ENCODE measurements around the gene CYP1A1. TPM values are rescaled to one million over a fixed set of nuclear protein-coding genes. Genes with fewer than 3 reads are reported as not detected.

CYP1A1 gene
- total RNA-seq, 1 donor from 2014 or later, result 0.91 TPM

GRCh38 chr15:74735305-74735704 is 10.0 kb upstream of the CYP1A1 start:
- Mint-ChIP-seq H3K9me3 (ENCODE audit: unreplicated experiment) (peaks cover 18% of the 10 kb centered on the region), H3K27me3 (ENCODE audit: low read depth, unreplicated experiment) (peaks cover 57% of the 10 kb centered on the region), H3K4me1 (ENCODE audit: low read depth, unreplicated experiment) (no peaks in the 10 kb centered on the region), H3K4me3 (ENCODE audit: unreplicated experiment) (no peak overlapping the region), H3K36me3 (ENCODE audit: low read depth, unreplicated experiment) (peaks cover 2% of the 10 kb centered on the region), H3K27ac (ENCODE audit: unreplicated experiment) (no peak overlapping the region)
- Histone ChIP-seq H3K9ac (ENCODE audit: low read length) (no peak overlapping the region), H3K4me3 (ENCODE audit: insufficient read depth, low read depth, low read length) (no peak overlapping the region), H3K9me3 (ENCODE audit: insufficient read depth, low read depth, low read length) (no peaks in the 10 kb centered on the region), H4K20me1 (ENCODE audit: insufficient read depth, low read length) (no peaks in the 10 kb centered on the region), H2AFZ (ENCODE audit: low read depth, low read length) (no peak overlapping the region), H3K27me3 (ENCODE audit: insufficient read depth, low read length) (peaks cover 20% of the 10 kb centered on the region), H3K36me3 (ENCODE audit: insufficient read depth, low read length) (no peaks in the 10 kb centered on the region), H3K4me1 (ENCODE audit: insufficient read depth, low read length) (no peaks in the 10 kb centered on the region), H3K79me2 (ENCODE audit: insufficient read depth, low read length) (no peaks in the 10 kb centered on the region), H3K27ac (ENCODE audit: low read depth, low read length) (no peak overlapping the region), H3K4me2 (ENCODE audit: low read length) (no peak overlapping the region)
- no peak for FAIRE-seq
- TF ChIP-seq CTCF (IDR thresholded peaks at IDR 0.05; ENCODE audit: insufficient read depth, low read depth, low read length), result no peak
- no peak for TF ChIP-seq EZH2 (IDR thresholded peaks at IDR 0.05; ENCODE audit: insufficient read depth, low read length)
- DNase-seq (ENCODE audit: low read depth), result no peak

GRCh38 chr15:74733269-74733668 is 7.9 kb upstream of the CYP1A1 start:
- no peaks in the 10 kb centered on the region for H3K9me3 ChIP-seq (ENCODE audit: insufficient read depth, low read depth, low read length)
- H4K20me1 ChIP-seq (ENCODE audit: insufficient read depth, low read length), result no peaks in the 10 kb centered on the region
- no peak overlapping the region for H3K4me3 ChIP-seq (ENCODE audit: insufficient read depth, low read depth, low read length)
- H3K27ac ChIP-seq (ENCODE audit: low read depth, low read length), result no peak overlapping the region
- Mint-ChIP-seq H3K4me1 (ENCODE audit: low read depth, unreplicated experiment) (no peaks in the 10 kb centered on the region), H3K9me3 (ENCODE audit: unreplicated experiment) (peaks cover 17% of the 10 kb centered on the region), H3K36me3 (ENCODE audit: low read depth, unreplicated experiment) (peaks cover 2% of the 10 kb centered on the region), H3K4me3 (ENCODE audit: unreplicated experiment) (no peak overlapping the region), H3K27ac (ENCODE audit: unreplicated experiment) (no peak overlapping the region), H3K27me3 (ENCODE audit: low read depth, unreplicated experiment) (peaks cover 56% of the 10 kb centered on the region)
- no peaks in the 10 kb centered on the region for H3K36me3 ChIP-seq (ENCODE audit: insufficient read depth, low read length)
- H3K4me2 ChIP-seq (ENCODE audit: low read length), result no peak overlapping the region
- DNase-seq (ENCODE audit: low read depth), result no peak
- FAIRE-seq, result no peak
- no peaks in the 10 kb centered on the region for H3K79me2 ChIP-seq (ENCODE audit: insufficient read depth, low read length)
- TF ChIP-seq EZH2 (IDR thresholded peaks at IDR 0.05; ENCODE audit: insufficient read depth, low read length), result no peak
- no peak for TF ChIP-seq CTCF (IDR thresholded peaks at IDR 0.05; ENCODE audit: insufficient read depth, low read depth, low read length)
- no peaks in the 10 kb centered on the region for H3K4me1 ChIP-seq (ENCODE audit: insufficient read depth, low read length)
- H2AFZ ChIP-seq (ENCODE audit: low read depth, low read length), result no peak overlapping the region
- no peak overlapping the region for H3K9ac ChIP-seq (ENCODE audit: low read length)
- peaks cover 20% of the 10 kb centered on the region for H3K27me3 ChIP-seq (ENCODE audit: insufficient read depth, low read length)

GRCh38 chr15:74732846-74733245 is 7.5 kb upstream of the CYP1A1 start:
- FAIRE-seq (no peak), DNase-seq (ENCODE audit: low read depth) (no peak)
- Histone ChIP-seq H3K36me3 (ENCODE audit: insufficient read depth, low read length) (no peaks in the 10 kb centered on the region), H3K4me1 (ENCODE audit: insufficient read depth, low read length) (no peaks in the 10 kb centered on the region), H3K79me2 (ENCODE audit: insufficient read depth, low read length) (no peaks in the 10 kb centered on the region), H4K20me1 (ENCODE audit: insufficient read depth, low read length) (no peaks in the 10 kb centered on the region), H3K4me2 (ENCODE audit: low read length) (no peak overlapping the region), H2AFZ (ENCODE audit: low read depth, low read length) (no peak overlapping the region), H3K27me3 (ENCODE audit: insufficient read depth, low read length) (peaks cover 20% of the 10 kb centered on the region), H3K27ac (ENCODE audit: low read depth, low read length) (no peak overlapping the region), H3K9me3 (ENCODE audit: insufficient read depth, low read depth, low read length) (no peaks in the 10 kb centered on the region), H3K9ac (ENCODE audit: low read length) (no peak overlapping the region), H3K4me3 (ENCODE audit: insufficient read depth, low read depth, low read length) (no peak overlapping the region)
- H3K4me1 Mint-ChIP-seq (ENCODE audit: low read depth, unreplicated experiment), result no peaks in the 10 kb centered on the region
- H3K27me3 Mint-ChIP-seq (ENCODE audit: low read depth, unreplicated experiment), result peaks cover 54% of the 10 kb centered on the region
- no peak overlapping the region for H3K4me3 Mint-ChIP-seq (ENCODE audit: unreplicated experiment)
- H3K9me3 Mint-ChIP-seq (ENCODE audit: unreplicated experiment), result peaks cover 13% of the 10 kb centered on the region
- H3K36me3 Mint-ChIP-seq (ENCODE audit: low read depth, unreplicated experiment), result no peaks in the 10 kb centered on the region
- no peak for TF ChIP-seq CTCF (IDR thresholded peaks at IDR 0.05; ENCODE audit: insufficient read depth, low read depth, low read length)
- no peak for TF ChIP-seq EZH2 (IDR thresholded peaks at IDR 0.05; ENCODE audit: insufficient read depth, low read length)
- no peak overlapping the region for H3K27ac Mint-ChIP-seq (ENCODE audit: unreplicated experiment)
